ENCODE measurements around the gene AKTIP. TPM values are rescaled to one million over a fixed set of nuclear protein-coding genes. Genes with fewer than 3 reads are reported as not detected.

AKTIP gene
- total and polyA plus RNA-seq, 2 of the 4 experiments (the other 2 are of a cell fraction): 17.7 to 19.9 TPM

- WGBS, 2 experiments (ENCODE audit: extremely low coverage in 2 of 2, insufficient read length in 1 of 2): no CpG with 5 or more reads among the region's 14 CpGs
- no peak overlapping the region for H3K27ac ChIP-seq (ENCODE audit: insufficient read depth, low read length)
- DNase-seq: no peak
- intact Hi-C loops (cut with micrococcal nuclease): no loop called here
- H4K91ac ChIP-seq (ENCODE audit: insufficient read depth, low read depth, low read length): no peak overlapping the region
- no peak overlapping the region for H2BK15ac ChIP-seq (ENCODE audit: low read depth, low read length)
- no peak for ATAC-seq (ENCODE audit: low read depth)
- H3K14ac ChIP-seq (replicated peaks; ENCODE audit: low read depth, low read length): no peak overlapping the region
- H3K4me2 ChIP-seq (ENCODE audit: low read depth, low read length): no peak overlapping the region
- H3K18ac ChIP-seq (ENCODE audit: low read depth, low read length): no peak overlapping the region
- TF ChIP-seq SMC3 (IDR thresholded peaks at IDR 0.05; ENCODE audit: low read depth, low read length) (no peak), RFX5 (IDR thresholded peaks at IDR 0.05; ENCODE audit: low read depth, low read length) (no peak), NFE2L2 (IDR thresholded peaks at IDR 0.05; ENCODE audit: low read depth, low read length) (no peak), POLR2A (IDR thresholded peaks at IDR 0.05; ENCODE audit: low read depth, low read length) (no peak), RCOR1 (IDR thresholded peaks at IDR 0.05; ENCODE audit: insufficient replicate concordance, low read length) (no peak), CHD1 (IDR thresholded peaks at IDR 0.05; ENCODE audit: low read depth, low read length) (no peak), MXI1 (IDR thresholded peaks at IDR 0.05; ENCODE audit: borderline replicate concordance, low read depth, low read length) (no peak), MAZ (IDR thresholded peaks at IDR 0.05; ENCODE audit: borderline replicate concordance, low read depth, low read length) (no peak), MAFK (IDR thresholded peaks at IDR 0.05; ENCODE audit: low read depth, low read length) (no peak), BHLHE40 (IDR thresholded peaks at IDR 0.05; ENCODE audit: low read depth, low read length) (no peak), CEBPB (IDR thresholded peaks at IDR 0.05; ENCODE audit: low read depth, low read length) (no peak), RAD21 (IDR thresholded peaks at IDR 0.05; ENCODE audit: low read length) (no peak), FOS (IDR thresholded peaks at IDR 0.05; ENCODE audit: low read depth, low read length) (no peak)
- TF ChIP-seq, protein P1, sequence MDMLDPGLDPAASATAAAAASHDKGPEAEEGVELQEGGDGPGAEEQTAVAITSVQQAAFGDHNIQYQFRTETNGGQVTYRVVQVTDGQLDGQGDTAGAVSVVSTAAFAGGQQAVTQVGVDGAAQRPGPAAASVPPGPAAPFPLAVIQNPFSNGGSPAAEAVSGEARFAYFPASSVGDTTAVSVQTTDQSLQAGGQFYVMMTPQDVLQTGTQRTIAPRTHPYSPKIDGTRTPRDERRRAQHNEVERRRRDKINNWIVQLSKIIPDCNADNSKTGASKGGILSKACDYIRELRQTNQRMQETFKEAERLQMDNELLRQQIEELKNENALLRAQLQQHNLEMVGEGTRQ (IDR thresholded peaks at IDR 0.05; ENCODE audit: low read depth, low read length): no peak
- TF ChIP-seq, protein P2, sequence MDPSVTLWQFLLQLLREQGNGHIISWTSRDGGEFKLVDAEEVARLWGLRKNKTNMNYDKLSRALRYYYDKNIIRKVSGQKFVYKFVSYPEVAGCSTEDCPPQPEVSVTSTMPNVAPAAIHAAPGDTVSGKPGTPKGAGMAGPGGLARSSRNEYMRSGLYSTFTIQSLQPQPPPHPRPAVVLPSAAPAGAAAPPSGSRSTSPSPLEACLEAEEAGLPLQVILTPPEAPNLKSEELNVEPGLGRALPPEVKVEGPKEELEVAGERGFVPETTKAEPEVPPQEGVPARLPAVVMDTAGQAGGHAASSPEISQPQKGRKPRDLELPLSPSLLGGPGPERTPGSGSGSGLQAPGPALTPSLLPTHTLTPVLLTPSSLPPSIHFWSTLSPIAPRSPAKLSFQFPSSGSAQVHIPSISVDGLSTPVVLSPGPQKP (IDR thresholded peaks at IDR 0.05; ENCODE audit: borderline replicate concordance, low read depth, low read length): no peak
- TF ChIP-seq, protein P3, sequence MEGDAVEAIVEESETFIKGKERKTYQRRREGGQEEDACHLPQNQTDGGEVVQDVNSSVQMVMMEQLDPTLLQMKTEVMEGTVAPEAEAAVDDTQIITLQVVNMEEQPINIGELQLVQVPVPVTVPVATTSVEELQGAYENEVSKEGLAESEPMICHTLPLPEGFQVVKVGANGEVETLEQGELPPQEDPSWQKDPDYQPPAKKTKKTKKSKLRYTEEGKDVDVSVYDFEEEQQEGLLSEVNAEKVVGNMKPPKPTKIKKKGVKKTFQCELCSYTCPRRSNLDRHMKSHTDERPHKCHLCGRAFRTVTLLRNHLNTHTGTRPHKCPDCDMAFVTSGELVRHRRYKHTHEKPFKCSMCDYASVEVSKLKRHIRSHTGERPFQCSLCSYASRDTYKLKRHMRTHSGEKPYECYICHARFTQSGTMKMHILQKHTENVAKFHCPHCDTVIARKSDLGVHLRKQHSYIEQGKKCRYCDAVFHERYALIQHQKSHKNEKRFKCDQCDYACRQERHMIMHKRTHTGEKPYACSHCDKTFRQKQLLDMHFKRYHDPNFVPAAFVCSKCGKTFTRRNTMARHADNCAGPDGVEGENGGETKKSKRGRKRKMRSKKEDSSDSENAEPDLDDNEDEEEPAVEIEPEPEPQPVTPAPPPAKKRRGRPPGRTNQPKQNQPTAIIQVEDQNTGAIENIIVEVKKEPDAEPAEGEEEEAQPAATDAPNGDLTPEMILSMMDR (conservative IDR thresholded peaks at IDR 0.05; ENCODE audit: low read depth, low read length): no peak
- no peaks in the 10 kb centered on the region for H4K20me1 ChIP-seq (ENCODE audit: insufficient read depth, low read length)
- no peak overlapping the region for H2AK9ac ChIP-seq (replicated peaks; ENCODE audit: low read depth, low read length, poor library complexity)
- H2BK20ac ChIP-seq (ENCODE audit: low read depth, low read length): no peak overlapping the region
- no peak overlapping the region for H3K56ac ChIP-seq (ENCODE audit: extremely low read depth, insufficient read depth, low read length)
- H3K9me1 ChIP-seq (ENCODE audit: insufficient read depth, low read length): no peaks in the 10 kb centered on the region
- no peak overlapping the region for H3K4ac ChIP-seq (ENCODE audit: low read depth, low read length)
- H3K9ac ChIP-seq (ENCODE audit: low read depth, low read length): no peak overlapping the region
- dilution Hi-C loops (cut with HindIII; ENCODE audit: low sequenced_read_pairs, unreplicated experiment): no loop called here
- in situ Hi-C loops (cut with MboI; ENCODE audit: low sequenced_read_pairs): no loop called here
- no peak overlapping the region for H4K8ac ChIP-seq (ENCODE audit: low read depth in 2 of 2, low read length in 2 of 2)
- no peak overlapping the region for H2AFZ ChIP-seq (replicated peaks; ENCODE audit: low read length, poor library complexity)
- ChIA-PET POLR2A (ENCODE audit: unreplicated experiment) (no interaction called here), CTCF (no interaction called here)
- H2BK5ac ChIP-seq (ENCODE audit: low read depth, low read length, poor library complexity, severe bottlenecking): no peak overlapping the region
- H4K5ac ChIP-seq (ENCODE audit: low read depth, low read length): no peak overlapping the region
- no peak overlapping the region for H2AK5ac ChIP-seq (ENCODE audit: low read depth, low read length)
- H3K27me3 ChIP-seq (ENCODE audit: control insufficient read depth, insufficient read depth, low read length): peaks cover 3% of the 10 kb centered on the region
- H3K4me1 ChIP-seq (ENCODE audit: control insufficient read depth, insufficient read depth, low read length): no peaks in the 10 kb centered on the region
- H3K4me3 ChIP-seq (ENCODE audit: insufficient read depth, low read depth, low read length): no peak overlapping the region
- H3K36me3 ChIP-seq (ENCODE audit: control insufficient read depth, insufficient read depth, low read length): no peaks in the 10 kb centered on the region
- H2BK120ac ChIP-seq (ENCODE audit: low read depth, low read length): no peak overlapping the region
- no peaks in the 10 kb centered on the region for H3K79me1 ChIP-seq (ENCODE audit: low read depth in 1 of 2, low read length in 2 of 2)
- no peaks in the 10 kb centered on the region; the same call in 1 of the 2 replicates for H3K9me3 ChIP-seq (ENCODE audit: control insufficient read depth, insufficient read depth, low read length)
- H3K23ac ChIP-seq (ENCODE audit: low read depth, low read length): no peak overlapping the region
- no TSS peak for BruUV-seq (replicated peaks)
Measured at GRCh38 chr16:53529513-53529912, 26.5 kb upstream of the AKTIP start.
